LNCAP (cell line): Measurements from ENCODE around the gene CRLF1.

Source experiments
- CTCF ChIP-seq: fragments of 450-650 bp; IDR thresholded peaks from 2 replicates; pipeline ENCODE4 v1.5.1; 2017; ENCODE audit warnings: mild to moderate bottlenecking

CRLF1 gene

DNA sequence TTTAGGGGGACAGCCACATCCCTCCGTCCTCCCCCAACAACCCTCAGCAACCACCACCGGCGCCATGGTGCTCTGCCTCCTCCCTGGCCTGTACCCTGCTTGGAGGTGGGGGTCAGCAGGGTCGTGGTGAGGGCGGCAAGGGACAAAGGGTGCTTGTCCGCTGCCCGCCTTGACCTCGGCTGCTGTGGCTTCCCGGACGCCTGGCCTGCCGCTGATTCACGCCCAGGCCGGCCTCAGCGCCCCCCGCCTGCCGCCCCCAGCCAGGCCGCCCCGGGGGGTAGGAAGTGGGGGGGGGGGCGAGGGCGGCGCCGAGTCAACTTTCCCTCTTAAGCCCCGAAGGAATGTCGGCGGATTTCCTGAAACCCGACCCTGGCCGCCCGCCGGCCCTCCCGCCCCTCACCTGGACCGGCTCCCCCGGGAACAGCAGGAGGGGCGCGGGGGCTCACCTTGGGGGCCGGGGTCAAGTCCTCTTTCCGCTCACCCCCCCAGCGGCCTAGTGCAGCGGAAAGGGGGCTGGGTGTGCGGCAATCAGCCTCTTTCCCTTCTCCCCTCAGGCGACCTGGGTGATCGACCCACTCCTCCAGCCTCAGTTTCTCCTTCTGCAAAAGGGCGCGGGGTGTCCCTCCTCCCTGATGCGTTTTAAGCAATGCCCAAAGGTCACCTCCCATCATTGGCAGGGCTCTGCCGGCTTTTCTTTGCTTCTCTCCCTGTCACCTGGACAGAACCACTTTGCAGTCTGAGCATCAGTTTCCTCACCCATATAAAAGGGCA is 4.1 kb upstream of the CRLF1 start:
- no peak for TF ChIP-seq CTCF

- no peak for TF ChIP-seq CTCF
Observed at GRCh38 chr19:18610245-18610555, 3.6 kb upstream of the CRLF1 start.

GRCh38 chr19:18609717-18610051 is 3.1 kb upstream of the CRLF1 start:
- TF ChIP-seq CTCF = no peak

- TF ChIP-seq CTCF = no peak
Observed at GRCh38 chr19:18608805-18609716, 2.5 kb upstream of the CRLF1 start.

- no peak for TF ChIP-seq CTCF
Observed at GRCh38 chr19:18608102-18608804, 1.7 kb upstream of the CRLF1 start.

- TF ChIP-seq CTCF = no peak
Observed at GRCh38 chr19:18607226-18608101, 865 bp upstream of the CRLF1 start.
